ENCODE measurements around the gene RAF1. TPM values are rescaled to one million over a fixed set of nuclear protein-coding genes. Genes with fewer than 3 reads are reported as not detected.

The RAF1 gene
- total RNA-seq, 1 donor from 2014 or later, result 96.8 TPM

DNA sequence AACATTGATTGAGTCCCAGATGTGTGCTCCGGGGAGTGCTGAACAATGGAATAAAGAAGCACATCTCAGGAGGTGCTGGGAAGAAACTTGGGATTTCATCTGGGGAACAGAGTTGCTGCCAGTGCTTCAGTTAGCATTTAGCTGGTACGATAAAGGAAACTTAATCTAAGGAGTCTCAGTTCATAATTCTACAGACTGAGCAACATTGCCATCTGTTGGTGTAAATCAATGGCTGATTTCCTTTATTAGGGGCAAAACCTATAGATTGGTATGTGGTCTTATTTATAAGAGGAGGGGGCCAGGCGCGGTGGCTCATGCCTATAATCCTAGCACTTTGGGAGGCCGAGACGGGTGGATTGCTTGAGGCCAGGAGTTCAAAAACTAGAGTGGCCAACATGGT lies 127.5 kb downstream of the RAF1 start:
- Mint-ChIP-seq H3K4me1 (ENCODE audit: unreplicated experiment) (no peaks in the 10 kb centered on the region), H3K27me3 (ENCODE audit: unreplicated experiment) (peaks cover 3% of the 10 kb centered on the region), H3K9me3 (ENCODE audit: unreplicated experiment) (no peaks in the 10 kb centered on the region), H3K36me3 (ENCODE audit: low read depth, unreplicated experiment) (peaks cover 8% of the 10 kb centered on the region), H3K27ac (ENCODE audit: unreplicated experiment) (no peak overlapping the region), H3K4me3 (ENCODE audit: unreplicated experiment) (no peak overlapping the region)
- TF ChIP-seq, protein P1, sequence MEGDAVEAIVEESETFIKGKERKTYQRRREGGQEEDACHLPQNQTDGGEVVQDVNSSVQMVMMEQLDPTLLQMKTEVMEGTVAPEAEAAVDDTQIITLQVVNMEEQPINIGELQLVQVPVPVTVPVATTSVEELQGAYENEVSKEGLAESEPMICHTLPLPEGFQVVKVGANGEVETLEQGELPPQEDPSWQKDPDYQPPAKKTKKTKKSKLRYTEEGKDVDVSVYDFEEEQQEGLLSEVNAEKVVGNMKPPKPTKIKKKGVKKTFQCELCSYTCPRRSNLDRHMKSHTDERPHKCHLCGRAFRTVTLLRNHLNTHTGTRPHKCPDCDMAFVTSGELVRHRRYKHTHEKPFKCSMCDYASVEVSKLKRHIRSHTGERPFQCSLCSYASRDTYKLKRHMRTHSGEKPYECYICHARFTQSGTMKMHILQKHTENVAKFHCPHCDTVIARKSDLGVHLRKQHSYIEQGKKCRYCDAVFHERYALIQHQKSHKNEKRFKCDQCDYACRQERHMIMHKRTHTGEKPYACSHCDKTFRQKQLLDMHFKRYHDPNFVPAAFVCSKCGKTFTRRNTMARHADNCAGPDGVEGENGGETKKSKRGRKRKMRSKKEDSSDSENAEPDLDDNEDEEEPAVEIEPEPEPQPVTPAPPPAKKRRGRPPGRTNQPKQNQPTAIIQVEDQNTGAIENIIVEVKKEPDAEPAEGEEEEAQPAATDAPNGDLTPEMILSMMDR (IDR thresholded peaks at IDR 0.05; ENCODE audit: unreplicated experiment), result no peak
- no peak for DNase-seq (ENCODE audit: low spot score)

Other genes starting within 250 kb of the RAF1 start
- 8.7 TPM for gene TSEN2, start 179.6 kb downstream of the RAF1 start, total RNA-seq (ENCODE audit: unreplicated experiment)
- not detected for gene MKRN2OS, start 118.6 kb downstream of the RAF1 start, total RNA-seq (ENCODE audit: unreplicated experiment)
- gene MKRN2, start 107.0 kb downstream of the RAF1 start, total RNA-seq (ENCODE audit: unreplicated experiment), result 22.0 TPM
- not detected for gene TMEM40, start 95.1 kb upstream of the RAF1 start, total RNA-seq (ENCODE audit: unreplicated experiment)
- gene CAND2, start 132.6 kb upstream of the RAF1 start, total RNA-seq (ENCODE audit: unreplicated experiment), result 1.8 TPM
- gene RPL32, start 177.4 kb upstream of the RAF1 start, total RNA-seq (ENCODE audit: unreplicated experiment), result 1,571 TPM

Measured in endothelial cell (in vitro differentiated cells).